Cardiac muscle cell (in vitro differentiated cells and primary cell): Measurements from ENCODE around the gene IL1RAPL2. TPM values are rescaled to one million over a fixed set of nuclear protein-coding genes. Genes with fewer than 3 reads are reported as not detected.

Experiments used
- DNase-seq, 2 donors: peaks; one replicate each; pipeline versions ENCODE4 v3.0.0 to v3.0.0-alpha.2; 2010 to 2017; ENCODE audit warnings: low read depth in 1 of 2, low spot score in 1 of 2
- H3K27ac ChIP-seq: fragments of 200-600 bp; sonication (generic); 2 replicates; pipeline ENCODE4 v1.5.1; 2016
- H3K27me3 ChIP-seq: fragments of 200-600 bp; sonication (generic); 2 replicates; pipeline ENCODE4 v1.6.0; 2016; ENCODE audit warnings: control low read depth
- H3K36me3 ChIP-seq: fragments of 200-600 bp; sonication (generic); 2 replicates; pipeline ENCODE4 v1.5.1; 2016; ENCODE audit warnings: control low read depth
- H3K4me1 ChIP-seq: fragments of 200-600 bp; sonication (generic); 2 replicates; pipeline ENCODE4 v1.8.1; 2017; ENCODE audit warnings: low read depth, mild to moderate bottlenecking, mixed run types
- H3K4me3 ChIP-seq: fragments of 200-600 bp; sonication (generic); 2 replicates; pipeline ENCODE4 v1.5.1; 2016; ENCODE audit warnings: mild to moderate bottlenecking
- H3K9me3 ChIP-seq: fragments of 200-600 bp; sonication (generic); 2 replicates; pipeline ENCODE4 v1.5.1; 2017; ENCODE audit warnings: low read depth, mild to moderate bottlenecking, control low read depth
- polyA plus RNA-seq: library from polyadenylated mRNA; unstranded; fragments of >200 nt; fragmentation: Nextera tagmentation; extraction: Ambion mirVana; gene quantifications from 2 replicates; pipeline ENCODE4 v1.2.1, GENCODE V29; 2016
- total RNA-seq: library from RNA; depleted of rRNA; stranded (reverse); fragments of >200 nt; gene quantifications from 2 replicates; pipeline ENCODE4 v1.2.3, GENCODE V29; 2016
- TF ChIP-seq, protein P1 (sequence below): IDR thresholded peaks from 2 replicates; pipeline ENCODE4 v1.5.1; 2012; ENCODE audit warnings: low read depth, mild to moderate bottlenecking, low read length

Gene IL1RAPL2
- total and polyA plus RNA-seq, 2 experiments from 2014 or later = not detected

GRCh38 chrX:105461016-105461415 is 895.0 kb downstream of the IL1RAPL2 start:
- Histone ChIP-seq H3K27me3 (no peaks in the 10 kb centered on the region), H3K36me3 (no peaks in the 10 kb centered on the region), H3K9me3 (no peaks in the 10 kb centered on the region), H3K27ac (no peak overlapping the region), H3K4me3 (no peak overlapping the region), H3K4me1 (no peaks in the 10 kb centered on the region)
- DNase-seq = no peak
- TF ChIP-seq, protein P1, sequence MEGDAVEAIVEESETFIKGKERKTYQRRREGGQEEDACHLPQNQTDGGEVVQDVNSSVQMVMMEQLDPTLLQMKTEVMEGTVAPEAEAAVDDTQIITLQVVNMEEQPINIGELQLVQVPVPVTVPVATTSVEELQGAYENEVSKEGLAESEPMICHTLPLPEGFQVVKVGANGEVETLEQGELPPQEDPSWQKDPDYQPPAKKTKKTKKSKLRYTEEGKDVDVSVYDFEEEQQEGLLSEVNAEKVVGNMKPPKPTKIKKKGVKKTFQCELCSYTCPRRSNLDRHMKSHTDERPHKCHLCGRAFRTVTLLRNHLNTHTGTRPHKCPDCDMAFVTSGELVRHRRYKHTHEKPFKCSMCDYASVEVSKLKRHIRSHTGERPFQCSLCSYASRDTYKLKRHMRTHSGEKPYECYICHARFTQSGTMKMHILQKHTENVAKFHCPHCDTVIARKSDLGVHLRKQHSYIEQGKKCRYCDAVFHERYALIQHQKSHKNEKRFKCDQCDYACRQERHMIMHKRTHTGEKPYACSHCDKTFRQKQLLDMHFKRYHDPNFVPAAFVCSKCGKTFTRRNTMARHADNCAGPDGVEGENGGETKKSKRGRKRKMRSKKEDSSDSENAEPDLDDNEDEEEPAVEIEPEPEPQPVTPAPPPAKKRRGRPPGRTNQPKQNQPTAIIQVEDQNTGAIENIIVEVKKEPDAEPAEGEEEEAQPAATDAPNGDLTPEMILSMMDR = no peak

DNA sequence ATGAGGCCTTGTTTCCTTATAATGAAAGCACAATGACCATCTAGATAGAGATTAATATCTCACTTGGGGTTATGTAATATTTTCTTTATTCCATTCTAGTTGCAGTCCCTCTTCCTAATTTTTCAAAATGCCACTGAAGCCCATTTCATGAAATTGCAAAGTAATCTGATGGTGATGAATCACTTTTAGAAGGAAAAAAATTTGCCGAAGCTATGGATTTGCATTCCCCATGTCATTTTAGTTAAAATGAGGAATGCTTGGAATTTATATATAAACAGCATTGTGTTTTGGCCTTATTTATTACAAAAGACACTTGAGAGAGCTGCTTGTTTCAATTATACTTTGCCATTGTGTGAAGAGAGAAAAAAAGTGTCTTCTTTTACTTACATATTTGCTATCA is 896.2 kb downstream of the IL1RAPL2 start:
- Histone ChIP-seq H3K27ac (no peak overlapping the region), H3K9me3 (no peaks in the 10 kb centered on the region), H3K4me3 (no peak overlapping the region), H3K27me3 (no peaks in the 10 kb centered on the region), H3K36me3 (no peaks in the 10 kb centered on the region), H3K4me1 (no peaks in the 10 kb centered on the region)
- peak in 1 of 2 donors; percentile 30 for DNase-seq
- TF ChIP-seq, protein P1 = no peak

GRCh38 chrX:105463473-105463872 is 897.5 kb downstream of the IL1RAPL2 start:
- DNase-seq = peak in 1 of 2 donors; percentile 54
- H3K36me3 ChIP-seq = no peaks in the 10 kb centered on the region
- H3K4me3 ChIP-seq = no peak overlapping the region
- H3K27me3 ChIP-seq = no peaks in the 10 kb centered on the region
- H3K9me3 ChIP-seq = no peaks in the 10 kb centered on the region
- no peak overlapping the region for H3K27ac ChIP-seq
- TF ChIP-seq, protein P1 = no peak
- H3K4me1 ChIP-seq = no peaks in the 10 kb centered on the region

- Histone ChIP-seq H3K4me3 (no peak overlapping the region), H3K36me3 (no peaks in the 10 kb centered on the region), H3K9me3 (no peaks in the 10 kb centered on the region), H3K27me3 (no peaks in the 10 kb centered on the region), H3K27ac (no peak overlapping the region), H3K4me1 (no peaks in the 10 kb centered on the region)
- TF ChIP-seq, protein P1 = no peak
- no peak for DNase-seq
Observed at GRCh38 chrX:105464618-105465017, 898.6 kb downstream of the IL1RAPL2 start.

GRCh38 chrX:105468741-105469140 is 902.7 kb downstream of the IL1RAPL2 start:
- TF ChIP-seq, protein P1 = no peak
- Histone ChIP-seq H3K36me3 (no peaks in the 10 kb centered on the region), H3K4me3 (no peak overlapping the region), H3K27ac (no peak overlapping the region), H3K27me3 (no peaks in the 10 kb centered on the region), H3K4me1 (no peaks in the 10 kb centered on the region), H3K9me3 (no peaks in the 10 kb centered on the region)
- no peak for DNase-seq

DNA sequence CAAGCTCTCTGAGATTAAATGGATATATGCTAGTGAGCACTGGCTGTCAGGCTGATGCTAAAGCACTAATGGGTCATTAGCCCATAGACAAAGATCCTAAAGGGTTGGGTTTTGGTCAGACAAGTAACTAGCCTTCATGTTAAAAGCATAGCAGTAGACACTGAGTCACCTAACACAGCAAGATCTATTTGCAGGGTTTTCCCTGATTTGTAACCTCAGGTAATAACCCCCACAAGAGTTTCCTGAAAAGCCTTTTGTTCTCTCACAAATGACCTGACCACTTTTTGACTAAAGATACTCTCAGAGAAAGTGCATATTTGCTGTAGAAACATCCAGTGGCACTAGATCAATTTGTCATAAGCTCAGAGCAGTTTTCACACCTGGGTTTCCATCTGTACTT is 905.6 kb downstream of the IL1RAPL2 start:
- H3K9me3 ChIP-seq = no peaks in the 10 kb centered on the region
- no peak for DNase-seq

More for the DNA sequence above, 905.6 kb downstream of the IL1RAPL2 start:
- no peaks in the 10 kb centered on the region for H3K4me1 ChIP-seq
- no peak overlapping the region for H3K27ac ChIP-seq
- H3K36me3 ChIP-seq = no peaks in the 10 kb centered on the region
- H3K4me3 ChIP-seq = no peak overlapping the region
- no peaks in the 10 kb centered on the region for H3K27me3 ChIP-seq
- TF ChIP-seq, protein P1 = no peak
